ENCODE measurements around the gene CUL2.
"Not testable (repeated sequence)": the region's sequence is repeated elsewhere in the genome, so short reads cannot be mapped to it uniquely, and the experiment has no call there.

DNA sequence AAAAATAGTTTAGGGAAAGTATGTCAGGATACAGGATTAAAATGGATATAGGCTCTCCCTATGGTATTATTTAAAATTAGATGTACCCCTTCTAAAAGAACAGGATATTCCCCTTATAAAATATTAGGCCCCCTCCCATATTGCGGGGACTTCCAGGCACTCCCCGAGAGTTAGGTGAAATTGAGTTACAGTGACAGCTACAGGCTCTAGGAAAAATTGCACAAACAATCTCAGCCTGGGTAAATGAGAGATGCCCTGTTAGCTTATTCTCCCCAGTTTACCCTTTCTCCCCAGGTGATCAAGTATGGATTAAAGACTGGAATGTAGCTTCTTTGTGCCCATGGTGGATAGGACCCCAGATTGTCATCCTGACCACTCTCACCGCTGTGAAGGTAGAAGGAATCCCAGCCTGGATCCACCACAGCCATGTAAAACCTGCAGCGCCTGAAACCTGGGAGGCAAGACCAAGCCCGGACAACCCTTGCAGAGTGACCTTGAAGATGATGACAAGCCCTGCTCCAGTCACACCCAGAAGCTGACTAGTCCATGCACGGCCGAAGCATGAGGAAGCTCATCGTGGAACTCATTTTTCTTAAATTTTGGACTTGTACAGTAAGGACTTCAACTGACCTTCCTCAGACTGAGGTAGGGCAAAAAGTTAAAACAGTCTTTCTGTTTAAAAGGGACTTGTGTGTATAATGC lies 115.6 kb downstream of the CUL2 start:
- TF ChIP-seq, protein P1, sequence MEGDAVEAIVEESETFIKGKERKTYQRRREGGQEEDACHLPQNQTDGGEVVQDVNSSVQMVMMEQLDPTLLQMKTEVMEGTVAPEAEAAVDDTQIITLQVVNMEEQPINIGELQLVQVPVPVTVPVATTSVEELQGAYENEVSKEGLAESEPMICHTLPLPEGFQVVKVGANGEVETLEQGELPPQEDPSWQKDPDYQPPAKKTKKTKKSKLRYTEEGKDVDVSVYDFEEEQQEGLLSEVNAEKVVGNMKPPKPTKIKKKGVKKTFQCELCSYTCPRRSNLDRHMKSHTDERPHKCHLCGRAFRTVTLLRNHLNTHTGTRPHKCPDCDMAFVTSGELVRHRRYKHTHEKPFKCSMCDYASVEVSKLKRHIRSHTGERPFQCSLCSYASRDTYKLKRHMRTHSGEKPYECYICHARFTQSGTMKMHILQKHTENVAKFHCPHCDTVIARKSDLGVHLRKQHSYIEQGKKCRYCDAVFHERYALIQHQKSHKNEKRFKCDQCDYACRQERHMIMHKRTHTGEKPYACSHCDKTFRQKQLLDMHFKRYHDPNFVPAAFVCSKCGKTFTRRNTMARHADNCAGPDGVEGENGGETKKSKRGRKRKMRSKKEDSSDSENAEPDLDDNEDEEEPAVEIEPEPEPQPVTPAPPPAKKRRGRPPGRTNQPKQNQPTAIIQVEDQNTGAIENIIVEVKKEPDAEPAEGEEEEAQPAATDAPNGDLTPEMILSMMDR (IDR thresholded peaks at IDR 0.05; ENCODE audit: low read depth, low read length, poor library complexity, severe bottlenecking) = not testable (repeated sequence)
- not testable (repeated sequence) for TF ChIP-seq EZH2phosphoT487 (IDR thresholded peaks at IDR 0.05; ENCODE audit: borderline replicate concordance, low read length)

All from DOHH2 (cell line).